Ectodermal cell (in vitro differentiated cells): ENCODE measurements around the gene LRRC27.

ENCODE experiments used
- H3K27ac ChIP-seq: 2 replicates; pipeline ENCODE4 v1.7.0; 2013; ENCODE audit warnings: mild to moderate bottlenecking, low read depth, low read length; ENCODE audit not compliant: insufficient read depth, poor library complexity, severe bottlenecking
- H3K27me3 ChIP-seq: 2 replicates; pipeline ENCODE4 v1.7.0; 2013; ENCODE audit warnings: mild to moderate bottlenecking, low read length; ENCODE audit not compliant: insufficient read depth, control insufficient read depth, poor library complexity, severe bottlenecking
- H3K36me3 ChIP-seq: one replicate; pipeline ENCODE4 v1.7.0; 2013; ENCODE audit warnings: low read length; ENCODE audit not compliant: control insufficient read depth, insufficient read depth
- H3K4me1 ChIP-seq: one replicate; pipeline ENCODE4 v1.7.0; 2013; ENCODE audit warnings: low read length; ENCODE audit not compliant: control insufficient read depth, insufficient read depth
- H3K4me3 ChIP-seq: 2 replicates; pipeline ENCODE4 v1.7.0; 2013; ENCODE audit warnings: low read depth, low read length, control low read depth; ENCODE audit not compliant: insufficient read depth
- H3K9me3 ChIP-seq: 2 replicates; pipeline ENCODE4 v1.7.0; 2013; ENCODE audit warnings: mild to moderate bottlenecking, low read length, moderate library complexity; ENCODE audit not compliant: control insufficient read depth
- WGBS, 2 experiments: methylation state at CpG; one replicate each; pipeline ENCODE4 v1.1.7; 2013; ENCODE audit warnings: missing lambda C conversion rate in 2 of 2; 5-methylcytosine and 5-hydroxymethylcytosine counted together

LRRC27 gene

DNA sequence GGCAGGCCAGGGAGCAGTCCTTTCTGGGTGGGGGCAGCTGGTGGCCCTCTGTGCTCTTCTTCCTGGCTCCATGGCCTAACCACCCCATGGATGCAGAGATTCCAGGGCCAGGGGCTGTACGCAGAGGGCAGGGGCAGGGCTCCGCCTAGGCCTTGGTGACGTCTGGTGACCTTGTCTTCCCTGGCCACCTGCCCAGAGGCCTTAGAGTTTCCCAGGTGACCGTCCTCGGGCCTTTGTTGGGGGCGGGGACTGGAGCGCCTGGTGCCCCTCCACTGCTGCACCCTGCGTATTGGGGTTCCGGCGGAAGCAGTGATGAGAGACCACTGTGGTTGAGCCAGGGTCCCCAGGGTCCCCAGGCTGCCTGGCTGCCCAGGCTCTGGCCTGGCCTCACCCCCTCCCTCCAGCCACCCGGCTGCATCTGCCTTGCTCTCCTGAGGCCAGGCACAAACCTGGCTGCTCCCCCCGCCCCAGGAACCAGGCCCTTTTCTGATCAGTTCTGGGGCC lies 75.3 kb downstream of the LRRC27 start:
- H3K9me3 ChIP-seq = no peaks in the 10 kb centered on the region
- no peaks in the 10 kb centered on the region for H3K27me3 ChIP-seq
- no peak overlapping the region for H3K27ac ChIP-seq
- H3K36me3 ChIP-seq = no peaks in the 10 kb centered on the region
- WGBS, 2 experiments = 92 to 94% methylated on average over 12 of the region's 12 CpGs
- H3K4me1 ChIP-seq = peaks cover 12% of the 10 kb centered on the region
- no peak overlapping the region for H3K4me3 ChIP-seq

GRCh38 chr10:132407846-132408278 lies 75.9 kb downstream of the LRRC27 start:
- Histone ChIP-seq H3K36me3 (no peaks in the 10 kb centered on the region), H3K27me3 (no peaks in the 10 kb centered on the region), H3K9me3 (no peaks in the 10 kb centered on the region), H3K4me3 (no peak overlapping the region), H3K27ac (no peak overlapping the region), H3K4me1 (peaks cover 12% of the 10 kb centered on the region)
- 62 to 69% methylated on average over 17 of the region's 17 CpGs for WGBS, 2 experiments

- no peaks in the 10 kb centered on the region for H3K9me3 ChIP-seq
- H3K4me1 ChIP-seq = peaks cover 12% of the 10 kb centered on the region
- 65 to 69% methylated on average over 20 of the region's 20 CpGs for WGBS, 2 experiments
- no peaks in the 10 kb centered on the region for H3K27me3 ChIP-seq
- no peak overlapping the region for H3K27ac ChIP-seq
- no peaks in the 10 kb centered on the region for H3K36me3 ChIP-seq
- no peak overlapping the region for H3K4me3 ChIP-seq
Observed at GRCh38 chr10:132408367-132408781, 76.4 kb downstream of the LRRC27 start.

DNA sequence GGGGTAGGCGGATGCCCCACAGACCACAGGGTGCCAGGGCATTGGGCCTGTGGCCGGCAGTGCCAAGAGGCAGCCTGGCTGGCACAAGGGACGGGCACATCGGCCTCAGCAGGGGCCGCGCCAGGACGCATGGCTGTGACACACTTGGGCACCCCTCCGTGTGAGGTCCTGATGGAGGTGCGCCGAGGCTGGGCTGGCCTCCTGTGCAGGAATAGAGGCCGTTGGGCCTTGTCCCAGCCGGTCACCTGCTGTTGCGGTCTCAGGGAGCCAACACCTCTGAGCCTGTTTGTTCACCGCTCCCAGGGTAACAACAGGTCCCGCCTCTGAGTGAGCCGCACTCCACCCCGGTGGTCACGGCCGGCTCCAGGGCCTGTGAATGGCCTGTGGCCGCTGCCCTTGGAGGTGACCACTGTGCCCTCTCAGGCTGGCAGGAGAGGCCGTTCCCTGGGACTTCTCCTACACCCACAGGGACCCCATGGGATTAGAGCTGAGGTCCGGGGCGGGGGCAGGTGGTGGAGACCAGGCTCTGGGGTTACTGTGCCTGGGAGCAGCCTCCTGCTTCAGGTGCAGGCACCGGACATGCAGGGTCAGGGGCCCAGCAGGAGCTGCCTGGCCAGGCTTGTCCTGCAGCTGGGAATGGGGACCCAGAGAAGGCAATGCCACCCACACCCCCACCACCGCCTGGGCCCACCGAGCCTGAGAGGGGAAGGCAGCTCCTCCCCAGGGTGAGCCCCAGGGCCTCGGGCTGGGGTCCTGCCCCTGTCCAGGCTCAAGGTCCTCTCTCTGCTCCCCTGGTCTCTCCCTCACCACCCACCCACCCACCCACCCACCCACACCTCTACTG lies 77.1 kb downstream of the LRRC27 start:
- WGBS, 2 experiments = 87 to 88% methylated on average over 26 to 27 of the region's 27 CpGs
- H3K36me3 ChIP-seq = no peaks in the 10 kb centered on the region
- no peak overlapping the region for H3K27ac ChIP-seq
- H3K4me1 ChIP-seq = peaks cover 19% of the 10 kb centered on the region
- no peaks in the 10 kb centered on the region for H3K9me3 ChIP-seq
- no peak overlapping the region for H3K4me3 ChIP-seq
- no peaks in the 10 kb centered on the region for H3K27me3 ChIP-seq

- H3K36me3 ChIP-seq = no peaks in the 10 kb centered on the region
- H3K9me3 ChIP-seq = no peaks in the 10 kb centered on the region
- H3K4me1 ChIP-seq = peaks cover 25% of the 10 kb centered on the region
- H3K4me3 ChIP-seq = no peak overlapping the region
- no peak overlapping the region for H3K27ac ChIP-seq
- 89% methylated on average over 4 of the region's 4 CpGs for WGBS, 2 experiments
- H3K27me3 ChIP-seq = no peaks in the 10 kb centered on the region
Observed at GRCh38 chr10:132409667-132410028, 77.7 kb downstream of the LRRC27 start.

- Histone ChIP-seq H3K4me1 (peaks cover 30% of the 10 kb centered on the region), H3K9me3 (no peaks in the 10 kb centered on the region), H3K36me3 (no peaks in the 10 kb centered on the region), H3K27ac (no peak overlapping the region), H3K4me3 (no peak overlapping the region), H3K27me3 (no peaks in the 10 kb centered on the region)
- 90% methylated on average over 28 of the region's 28 CpGs for WGBS, 2 experiments
Observed at GRCh38 chr10:132410056-132410778, 78.2 kb downstream of the LRRC27 start.

DNA sequence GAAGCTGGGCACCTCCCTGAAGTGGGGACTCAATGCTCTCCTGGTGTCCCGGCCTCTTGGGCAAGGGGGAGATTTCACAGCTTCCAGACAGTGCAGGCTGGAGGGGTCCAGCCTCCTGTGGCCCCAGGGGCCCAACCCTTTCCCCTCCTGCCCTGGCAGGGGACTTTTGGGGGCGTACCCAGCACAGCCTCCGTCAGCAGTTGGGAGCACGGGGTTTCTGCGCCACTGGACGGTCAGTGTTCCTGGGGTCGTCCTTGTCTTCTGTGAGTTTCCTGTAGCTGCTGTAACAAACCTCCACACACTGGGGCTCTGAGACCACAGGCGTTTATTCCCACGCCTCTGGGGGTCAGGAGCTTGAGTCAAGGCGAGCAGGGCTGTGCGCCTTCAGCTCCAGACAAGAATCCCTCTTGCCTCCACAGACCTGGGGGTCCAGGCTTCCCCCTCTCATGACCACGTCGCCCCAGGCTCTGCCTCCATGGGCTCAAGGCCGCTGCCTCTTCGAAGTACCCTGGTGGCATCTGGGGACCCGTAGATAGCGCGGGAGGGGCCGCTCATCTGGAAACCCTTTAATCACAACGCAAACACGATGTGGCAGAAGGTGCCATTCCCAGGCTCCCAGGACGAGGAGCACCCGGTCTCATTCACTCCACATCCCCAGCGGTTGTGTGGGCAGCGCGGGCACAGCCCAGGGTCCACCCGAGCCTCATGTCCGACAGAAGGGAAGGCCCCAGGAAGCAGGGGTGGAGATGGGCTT lies 79.0 kb downstream of the LRRC27 start:
- H3K4me3 ChIP-seq = no peak overlapping the region
- 93 to 94% methylated on average over 28 of the region's 28 CpGs for WGBS, 2 experiments
- no peaks in the 10 kb centered on the region for H3K27me3 ChIP-seq
- no peaks in the 10 kb centered on the region for H3K36me3 ChIP-seq
- H3K9me3 ChIP-seq = no peaks in the 10 kb centered on the region
- no peak overlapping the region for H3K27ac ChIP-seq
- H3K4me1 ChIP-seq = peaks cover 33% of the 10 kb centered on the region

GRCh38 chr10:132411561-132412253 lies 79.7 kb downstream of the LRRC27 start:
- no peak overlapping the region for H3K27ac ChIP-seq
- no peaks in the 10 kb centered on the region for H3K9me3 ChIP-seq
- 79 to 82% methylated on average over 23 of the region's 23 CpGs for WGBS, 2 experiments
- no peaks in the 10 kb centered on the region for H3K27me3 ChIP-seq
- no peaks in the 10 kb centered on the region for H3K36me3 ChIP-seq
- peaks cover 37% of the 10 kb centered on the region for H3K4me1 ChIP-seq
- H3K4me3 ChIP-seq = no peak overlapping the region

- 91 to 92% methylated on average over 27 of the region's 29 CpGs for WGBS, 2 experiments
- Histone ChIP-seq H3K36me3 (no peaks in the 10 kb centered on the region), H3K9me3 (no peaks in the 10 kb centered on the region), H3K27me3 (no peaks in the 10 kb centered on the region), H3K4me3 (no peak overlapping the region), H3K4me1 (peaks cover 37% of the 10 kb centered on the region), H3K27ac (no peak overlapping the region)
Observed at GRCh38 chr10:132412316-132413192, 80.6 kb downstream of the LRRC27 start.
